ENCODE results near the gene FAM120B.
A peak's percentile ranks its signal among the peaks of the same experiment; 100 is the strongest.

The FAM120B gene

GRCh38 chr6:170267688-170268087 lies 38.9 kb upstream of the FAM120B start:
- no peak overlapping the region for H3K4me3 ChIP-seq (ENCODE audit: low read length)
- TF ChIP-seq ZNF274 (IDR thresholded peaks at IDR 0.05; ENCODE audit: low read depth, low read length): no peak

GRCh38 chr6:170268216-170269129 lies 38.1 kb upstream of the FAM120B start:
- H3K4me3 ChIP-seq (ENCODE audit: low read length): no peak overlapping the region
- TF ChIP-seq ZNF274 (IDR thresholded peaks at IDR 0.05; ENCODE audit: low read depth, low read length): no peak

GRCh38 chr6:170269151-170269845 lies 37.3 kb upstream of the FAM120B start:
- no peak overlapping the region for H3K4me3 ChIP-seq (ENCODE audit: low read length)

GRCh38 chr6:170269846-170270541 lies 36.6 kb upstream of the FAM120B start:
- H3K4me3 ChIP-seq (ENCODE audit: low read length): no peak overlapping the region
- no peak for TF ChIP-seq ZNF274 (IDR thresholded peaks at IDR 0.05; ENCODE audit: low read depth, low read length)

More at GRCh38 chr6:170269151-170269845, 37.3 kb upstream of the FAM120B start:
- no peak for TF ChIP-seq ZNF274 (IDR thresholded peaks at IDR 0.05; ENCODE audit: low read depth, low read length)

- no peak for TF ChIP-seq ZNF274 (IDR thresholded peaks at IDR 0.05; ENCODE audit: low read depth, low read length)
- H3K4me3 ChIP-seq (ENCODE audit: low read length): no peak overlapping the region; the same call in 1 of the 2 replicates
Measured at GRCh38 chr6:170270984-170271593, 35.5 kb upstream of the FAM120B start.

GRCh38 chr6:170271771-170272314 lies 34.7 kb upstream of the FAM120B start:
- peak overlapping the region; percentile 6; the same call in 1 of the 2 replicates for H3K4me3 ChIP-seq (ENCODE audit: low read length)
- TF ChIP-seq ZNF274 (IDR thresholded peaks at IDR 0.05; ENCODE audit: low read depth, low read length): no peak

- H3K4me3 ChIP-seq (ENCODE audit: low read length): peak overlapping the region; percentile 6; the same call in 1 of the 2 replicates
- no peak for TF ChIP-seq ZNF274 (IDR thresholded peaks at IDR 0.05; ENCODE audit: low read depth, low read length)
Measured at GRCh38 chr6:170272341-170273065, 34.1 kb upstream of the FAM120B start.

GRCh38 chr6:170273191-170273590 lies 33.4 kb upstream of the FAM120B start:
- no peak overlapping the region for H3K4me3 ChIP-seq (ENCODE audit: low read length)
- no peak for TF ChIP-seq ZNF274 (IDR thresholded peaks at IDR 0.05; ENCODE audit: low read depth, low read length)

GRCh38 chr6:170273681-170274080 lies 32.9 kb upstream of the FAM120B start:
- TF ChIP-seq ZNF274 (IDR thresholded peaks at IDR 0.05; ENCODE audit: low read depth, low read length): no peak

GRCh38 chr6:170274713-170275560 lies 31.6 kb upstream of the FAM120B start:
- no peak overlapping the region for H3K4me3 ChIP-seq (ENCODE audit: low read length)
- no peak for TF ChIP-seq ZNF274 (IDR thresholded peaks at IDR 0.05; ENCODE audit: low read depth, low read length)

More at GRCh38 chr6:170273681-170274080, 32.9 kb upstream of the FAM120B start:
- H3K4me3 ChIP-seq (ENCODE audit: low read length): no peak overlapping the region

- no peak for TF ChIP-seq ZNF274 (IDR thresholded peaks at IDR 0.05; ENCODE audit: low read depth, low read length)
- H3K4me3 ChIP-seq (ENCODE audit: low read length): no peak overlapping the region
Measured at GRCh38 chr6:170276369-170277057, 30.0 kb upstream of the FAM120B start.

Data from GM08714 (cell line).